Cardiac muscle cell (in vitro differentiated cells and primary cell): ENCODE results near the gene TM9SF4. TPM values are rescaled to one million over a fixed set of nuclear protein-coding genes. Genes with fewer than 3 reads are reported as not detected.

Source experiments
- DNase-seq, 2 donors: peaks; one replicate each; pipeline versions ENCODE4 v3.0.0 to v3.0.0-alpha.2; 2010 to 2017; ENCODE audit warnings: low read depth in 1 of 2, low spot score in 1 of 2
- H3K27ac ChIP-seq: fragments of 200-600 bp; sonication (generic); 2 replicates; pipeline ENCODE4 v1.5.1; 2016
- H3K27me3 ChIP-seq: fragments of 200-600 bp; sonication (generic); 2 replicates; pipeline ENCODE4 v1.6.0; 2016; ENCODE audit warnings: control low read depth
- H3K36me3 ChIP-seq: fragments of 200-600 bp; sonication (generic); 2 replicates; pipeline ENCODE4 v1.5.1; 2016; ENCODE audit warnings: control low read depth
- H3K4me1 ChIP-seq: fragments of 200-600 bp; sonication (generic); 2 replicates; pipeline ENCODE4 v1.8.1; 2017; ENCODE audit warnings: low read depth, mild to moderate bottlenecking, mixed run types
- H3K4me3 ChIP-seq: fragments of 200-600 bp; sonication (generic); 2 replicates; pipeline ENCODE4 v1.5.1; 2016; ENCODE audit warnings: mild to moderate bottlenecking
- H3K9me3 ChIP-seq: fragments of 200-600 bp; sonication (generic); 2 replicates; pipeline ENCODE4 v1.5.1; 2017; ENCODE audit warnings: low read depth, mild to moderate bottlenecking, control low read depth
- polyA plus RNA-seq: library from polyadenylated mRNA; unstranded; fragments of >200 nt; fragmentation: Nextera tagmentation; extraction: Ambion mirVana; gene quantifications from 2 replicates; pipeline ENCODE4 v1.2.1, GENCODE V29; 2016
- total RNA-seq: library from RNA; depleted of rRNA; stranded (reverse); fragments of >200 nt; gene quantifications from 2 replicates; pipeline ENCODE4 v1.2.3, GENCODE V29; 2016
- TF ChIP-seq, protein P1 (sequence below): IDR thresholded peaks from 2 replicates; pipeline ENCODE4 v1.5.1; 2012; ENCODE audit warnings: low read depth, mild to moderate bottlenecking, low read length

Gene TM9SF4
- total and polyA plus RNA-seq, 2 experiments from 2014 or later, result 52.5 to 54.6 TPM

DNA sequence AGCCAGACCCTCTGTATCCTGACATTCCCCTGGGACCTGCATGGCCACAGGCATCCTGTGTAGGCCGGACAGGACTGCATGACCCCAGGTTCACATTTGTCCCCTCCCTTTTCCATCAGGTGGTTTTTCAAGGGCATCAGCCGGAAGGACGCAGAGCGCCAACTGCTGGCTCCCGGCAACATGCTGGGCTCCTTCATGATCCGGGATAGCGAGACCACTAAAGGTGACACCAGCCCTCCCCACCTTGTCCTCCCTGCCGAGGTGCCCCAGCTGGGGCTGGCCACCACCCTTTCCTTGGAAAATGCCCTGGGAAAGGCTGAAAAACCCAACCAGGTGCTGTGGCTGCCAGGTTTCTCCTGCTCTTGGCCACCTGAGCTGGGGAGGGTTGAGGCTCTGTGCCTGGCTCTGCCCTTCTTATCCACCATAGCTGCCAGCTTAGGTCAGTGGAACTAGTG, 29.8 kb upstream of the TM9SF4 start:
- H3K4me3 ChIP-seq, result no peak overlapping the region
- TF ChIP-seq, protein P1, sequence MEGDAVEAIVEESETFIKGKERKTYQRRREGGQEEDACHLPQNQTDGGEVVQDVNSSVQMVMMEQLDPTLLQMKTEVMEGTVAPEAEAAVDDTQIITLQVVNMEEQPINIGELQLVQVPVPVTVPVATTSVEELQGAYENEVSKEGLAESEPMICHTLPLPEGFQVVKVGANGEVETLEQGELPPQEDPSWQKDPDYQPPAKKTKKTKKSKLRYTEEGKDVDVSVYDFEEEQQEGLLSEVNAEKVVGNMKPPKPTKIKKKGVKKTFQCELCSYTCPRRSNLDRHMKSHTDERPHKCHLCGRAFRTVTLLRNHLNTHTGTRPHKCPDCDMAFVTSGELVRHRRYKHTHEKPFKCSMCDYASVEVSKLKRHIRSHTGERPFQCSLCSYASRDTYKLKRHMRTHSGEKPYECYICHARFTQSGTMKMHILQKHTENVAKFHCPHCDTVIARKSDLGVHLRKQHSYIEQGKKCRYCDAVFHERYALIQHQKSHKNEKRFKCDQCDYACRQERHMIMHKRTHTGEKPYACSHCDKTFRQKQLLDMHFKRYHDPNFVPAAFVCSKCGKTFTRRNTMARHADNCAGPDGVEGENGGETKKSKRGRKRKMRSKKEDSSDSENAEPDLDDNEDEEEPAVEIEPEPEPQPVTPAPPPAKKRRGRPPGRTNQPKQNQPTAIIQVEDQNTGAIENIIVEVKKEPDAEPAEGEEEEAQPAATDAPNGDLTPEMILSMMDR, result no peak

GRCh38 chr20:32080783-32081182, 28.7 kb upstream of the TM9SF4 start:
- TF ChIP-seq, protein P1, result no peak
- H3K9me3 ChIP-seq, result no peaks in the 10 kb centered on the region
- no peaks in the 10 kb centered on the region for H3K4me1 ChIP-seq
- H3K36me3 ChIP-seq, result no peaks in the 10 kb centered on the region
- no peak overlapping the region for H3K4me3 ChIP-seq
- no peak overlapping the region for H3K27ac ChIP-seq
- no peak for DNase-seq
- H3K27me3 ChIP-seq, result peaks cover 3% of the 10 kb centered on the region

More for the DNA sequence above, 29.8 kb upstream of the TM9SF4 start:
- no peaks in the 10 kb centered on the region for H3K4me1 ChIP-seq
- H3K27me3 ChIP-seq, result peaks cover 6% of the 10 kb centered on the region
- H3K36me3 ChIP-seq, result no peaks in the 10 kb centered on the region
- H3K9me3 ChIP-seq, result no peaks in the 10 kb centered on the region
- DNase-seq, result no peak
- H3K27ac ChIP-seq, result no peak overlapping the region

- H3K4me3 ChIP-seq, result no peak overlapping the region
- no peaks in the 10 kb centered on the region for H3K36me3 ChIP-seq
- no peaks in the 10 kb centered on the region for H3K9me3 ChIP-seq
- H3K27me3 ChIP-seq, result no peaks in the 10 kb centered on the region
- TF ChIP-seq, protein P1, result no peak
- no peaks in the 10 kb centered on the region for H3K4me1 ChIP-seq
- DNase-seq, result no peak
- no peak overlapping the region for H3K27ac ChIP-seq
These were observed 26.0 kb upstream of the TM9SF4 start for GRCh38 chr20:32083469-32083868.

DNA sequence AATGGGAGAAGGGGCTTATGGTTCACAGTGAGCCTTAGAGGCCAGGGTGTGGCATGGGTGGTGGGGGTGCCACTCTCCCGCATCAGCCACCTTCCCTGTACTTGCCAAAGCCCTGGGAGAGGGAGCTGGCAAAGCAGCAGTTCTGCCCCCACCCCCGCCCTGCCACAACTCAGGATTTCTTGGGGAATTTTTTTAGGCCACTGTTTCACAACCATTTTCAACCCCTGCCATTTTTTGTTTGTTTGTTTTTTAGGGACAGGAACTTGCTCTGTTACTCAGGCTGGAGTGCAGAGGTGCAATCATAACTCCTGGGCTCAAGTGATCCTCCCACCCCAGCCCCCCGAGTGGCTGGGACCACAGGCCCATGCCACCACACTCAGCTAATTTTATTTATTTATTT, 22.4 kb upstream of the TM9SF4 start:
- H3K4me1 ChIP-seq, result no peaks in the 10 kb centered on the region
- H3K27me3 ChIP-seq, result no peaks in the 10 kb centered on the region
- no peaks in the 10 kb centered on the region for H3K36me3 ChIP-seq
- TF ChIP-seq, protein P1, result no peak
- no peaks in the 10 kb centered on the region for H3K9me3 ChIP-seq
- H3K27ac ChIP-seq, result no peak overlapping the region
- H3K4me3 ChIP-seq, result no peak overlapping the region
- DNase-seq, result no peak

DNA sequence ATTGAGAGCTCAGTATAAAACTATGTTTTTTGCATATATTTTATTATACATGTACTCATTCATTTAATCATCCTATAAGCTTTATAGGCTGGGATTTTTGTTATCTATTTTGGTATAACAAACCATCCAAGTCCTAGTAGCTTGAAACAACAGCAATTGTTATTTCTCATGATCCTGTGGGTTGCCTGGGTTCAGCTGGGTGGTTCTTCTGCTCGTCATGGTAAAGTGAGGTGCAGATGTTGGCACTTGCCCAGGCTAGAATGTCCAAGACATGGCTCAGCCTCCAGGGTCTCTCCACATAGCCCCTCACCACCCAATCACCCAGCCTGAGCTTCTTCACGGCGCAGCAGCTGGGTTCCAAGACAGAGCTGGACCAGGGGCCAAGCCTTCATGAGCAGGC, 20.8 kb upstream of the TM9SF4 start:
- TF ChIP-seq, protein P1, result no peak
- no peak for DNase-seq
- no peaks in the 10 kb centered on the region for H3K36me3 ChIP-seq
- no peak overlapping the region for H3K4me3 ChIP-seq
- H3K27ac ChIP-seq, result no peak overlapping the region
- H3K27me3 ChIP-seq, result peaks cover 6% of the 10 kb centered on the region
- H3K4me1 ChIP-seq, result no peaks in the 10 kb centered on the region
- H3K9me3 ChIP-seq, result no peaks in the 10 kb centered on the region
